GM23338 (cell line): ENCODE data around the gene GRIK4. TPM values are rescaled to one million over a fixed set of nuclear protein-coding genes. Genes with fewer than 3 reads are reported as not detected.

ENCODE experiments used
- ATAC-seq: fragments of 200-7000 bp; cut with Tn5 transposase; 3 replicates; pipeline ENCODE4 v1.9.1; 2020
- DNase-seq: peaks from one replicate; pipeline ENCODE4 v3.0.0-alpha.2; 2015; ENCODE audit warnings: low spot score
- H2AFZ ChIP-seq: fragments of 200-600 bp; sonication (generic); 2 replicates; pipeline ENCODE4 v1.8.0; 2016; ENCODE audit warnings: antibody characterized with exemption, mild to moderate bottlenecking, moderate library complexity
- H3F3A ChIP-seq: fragments of 200-600 bp; sonication (generic); replicated peaks from 2 replicates; pipeline ENCODE4 v1.8.0; 2017; ENCODE audit warnings: antibody characterized with exemption, mixed run types, low read depth
- H3K27ac ChIP-seq: fragments of 200-600 bp; sonication (generic); 2 replicates; pipeline ENCODE4 v1.6.1; 2016; ENCODE audit warnings: low read depth
- H3K27me3 ChIP-seq: fragments of 200-600 bp; sonication (generic); 2 replicates; pipeline ENCODE4 v1.8.0; 2016; ENCODE audit warnings: mild to moderate bottlenecking, mixed run types, moderate library complexity; ENCODE audit not compliant: insufficient read depth
- H3K36me3 ChIP-seq: fragments of 200-600 bp; sonication (generic); 2 replicates; pipeline ENCODE4 v1.8.0; 2016; ENCODE audit warnings: mild to moderate bottlenecking; ENCODE audit not compliant: insufficient read depth
- H3K4me1 ChIP-seq: fragments of 200-600 bp; sonication (generic); 2 replicates; pipeline ENCODE4 v1.8.0; 2016; ENCODE audit warnings: mild to moderate bottlenecking, moderate library complexity; ENCODE audit not compliant: insufficient read depth
- H3K4me2 ChIP-seq: fragments of 200-600 bp; sonication (generic); 2 replicates; pipeline ENCODE4 v1.7.1; 2017; ENCODE audit warnings: mixed run types
- H3K4me3 ChIP-seq: fragments of 200-600 bp; sonication (generic); 2 replicates; pipeline ENCODE4 v1.6.1; 2016; ENCODE audit warnings: mixed run types
- H3K79me2 ChIP-seq: fragments of 200-600 bp; sonication (generic); replicated peaks from 2 replicates; pipeline ENCODE4 v1.8.0; 2017; ENCODE audit warnings: mild to moderate bottlenecking; ENCODE audit not compliant: insufficient read depth
- H3K9me2 ChIP-seq: fragments of 200-600 bp; sonication (generic); 2 replicates; pipeline ENCODE4 v1.8.0; 2017; ENCODE audit not compliant: insufficient read depth
- H4K20me1 ChIP-seq: fragments of 200-600 bp; sonication (generic); replicated peaks from 2 replicates; pipeline ENCODE4 v1.8.0; 2017; ENCODE audit warnings: mild to moderate bottlenecking; ENCODE audit not compliant: insufficient read depth
- H3K27ac Mint-ChIP-seq: 2 replicates; pipeline ENCODE4 v1.8.0; 2020; ENCODE audit warnings: inconsistent platforms, mild to moderate bottlenecking, moderate library complexity, mixed read lengths
- H3K27me3 Mint-ChIP-seq: 3 replicates; pipeline ENCODE4 v1.8.0; 2022; ENCODE audit warnings: low read depth, mild to moderate bottlenecking, moderate library complexity, mixed read lengths, inconsistent platforms; ENCODE audit not compliant: insufficient read depth, poor library complexity
- H3K36me3 Mint-ChIP-seq: 3 replicates; pipeline ENCODE4 v1.8.0; 2021; ENCODE audit warnings: low read depth, mild to moderate bottlenecking, inconsistent platforms, moderate library complexity, mixed read lengths
- H3K4me1 Mint-ChIP-seq: 3 replicates; pipeline ENCODE4 v1.8.0; 2020; ENCODE audit warnings: mild to moderate bottlenecking, inconsistent platforms, mixed read lengths
- H3K4me3 Mint-ChIP-seq: 3 replicates; pipeline ENCODE4 v1.8.0; 2021; ENCODE audit warnings: moderate library complexity, mild to moderate bottlenecking, inconsistent platforms, mixed read lengths
- H3K9me3 Mint-ChIP-seq: 3 replicates; pipeline ENCODE4 v1.8.0; 2020; ENCODE audit warnings: moderate library complexity, mild to moderate bottlenecking, inconsistent platforms, mixed read lengths
- CTCF ChIP-seq, 2 experiments: fragments of 200-600 bp in 1 of 2; sonication (generic) in 1 of 2; conservative IDR thresholded peaks; 2 replicates each; pipeline versions ENCODE4 v1.5.1 to v1.6.1; 2016 to 2017; ENCODE audit warnings: antibody characterized with exemption in 2 of 2, low read depth in 2 of 2, mild to moderate bottlenecking in 2 of 2, moderate library complexity in 1 of 2
- ETS1 ChIP-seq: IDR thresholded peaks from 2 replicates; pipeline ENCODE4 v1.6.1; 2016; ENCODE audit warnings: antibody characterized with exemption
- EZH2 ChIP-seq: fragments of 200-600 bp; sonication (generic); IDR thresholded peaks from one replicate; pipeline ENCODE4 v1.8.0; 2017; ENCODE audit warnings: antibody characterized with exemption, mild to moderate bottlenecking, low read depth; ENCODE audit not compliant: unreplicated experiment
- EZH2phosphoT487 ChIP-seq: fragments of 200-600 bp; sonication (generic); IDR thresholded peaks from one replicate; pipeline ENCODE4 v1.8.1; 2018; ENCODE audit warnings: antibody characterized with exemption; ENCODE audit not compliant: unreplicated experiment
- JUNB ChIP-seq: IDR thresholded peaks from one replicate; pipeline ENCODE4 v1.6.1; 2016; ENCODE audit warnings: antibody characterized with exemption; ENCODE audit not compliant: unreplicated experiment
- NANOG ChIP-seq: IDR thresholded peaks from 2 replicates; pipeline ENCODE4 v1.6.1; 2016; ENCODE audit warnings: antibody characterized with exemption, borderline replicate concordance
- POLR2AphosphoS5 ChIP-seq: IDR thresholded peaks from 2 replicates; pipeline ENCODE4 v1.6.1; 2016; ENCODE audit warnings: antibody characterized with exemption, low read depth
- STAT1 ChIP-seq: IDR thresholded peaks from one replicate; pipeline ENCODE4 v1.6.1; 2016; ENCODE audit warnings: antibody characterized with exemption; ENCODE audit not compliant: unreplicated experiment
- ZNF114 ChIP-seq: fragments of 250-450 bp; sonication (Bioruptor Pico); IDR thresholded peaks from 2 replicates; pipeline ENCODE4 v1.5.0; 2020; ENCODE audit warnings: mild to moderate bottlenecking, moderate library complexity
- ZNF331 ChIP-seq: fragments of 250-450 bp; sonication (Bioruptor Pico); IDR thresholded peaks from 2 replicates; pipeline ENCODE4 v1.5.0; 2020; ENCODE audit warnings: low read depth, mild to moderate bottlenecking, moderate library complexity
- ZNF462 ChIP-seq: fragments of 250-450 bp; sonication (Bioruptor Pico); IDR thresholded peaks from 2 replicates; pipeline ENCODE4 v1.5.0; 2020; ENCODE audit warnings: mild to moderate bottlenecking, moderate library complexity
- polyA plus RNA-seq: library from polyadenylated mRNA; unstranded; fragments of >200 nt; fragmentation: Nextera tagmentation; extraction: Ambion mirVana; gene quantifications from 2 replicates; pipeline ENCODE4 v1.2.1, GENCODE V29; 2016
- total RNA-seq: library from RNA; depleted of rRNA; stranded (reverse); fragments of >200 nt; shearing (Covaris generic); gene quantifications from 2 replicates; pipeline ENCODE4 v1.2.3, GENCODE V29; 2014

The GRIK4 gene
- total and polyA plus RNA-seq, 2 experiments from 2014 or later = 0.63 to 2.2 TPM

- Histone ChIP-seq H3K4me1 (peaks cover 5% of the 10 kb centered on the region), H4K20me1 (peaks cover 10% of the 10 kb centered on the region), H3K9me2 (no peaks in the 10 kb centered on the region), H3K27ac (no peak overlapping the region), H3K4me3 (no peak overlapping the region), H3K27me3 (no peaks in the 10 kb centered on the region), H3F3A (no peaks in the 10 kb centered on the region), H3K4me2 (no peak overlapping the region), H3K36me3 (no peaks in the 10 kb centered on the region), H2AFZ (no peak overlapping the region), H3K79me2 (peaks cover 80% of the 10 kb centered on the region)
- no peak for DNase-seq
- no peaks in the 10 kb centered on the region for H3K9me3 Mint-ChIP-seq
- no peaks in the 10 kb centered on the region for H3K36me3 Mint-ChIP-seq
- no peak for TF ChIP-seq POLR2AphosphoS5
- no peak overlapping the region for H3K27ac Mint-ChIP-seq
- peaks cover 14% of the 10 kb centered on the region for H3K4me1 Mint-ChIP-seq
- no peak for ATAC-seq
- H3K27me3 Mint-ChIP-seq = peaks cover 4% of the 10 kb centered on the region
- no peak overlapping the region for H3K4me3 Mint-ChIP-seq
Measured at GRCh38 chr11:121029153-121029552, 517.6 kb downstream of the GRIK4 start.

- Mint-ChIP-seq H3K9me3 (no peaks in the 10 kb centered on the region), H3K36me3 (no peaks in the 10 kb centered on the region), H3K27me3 (peaks cover 2% of the 10 kb centered on the region), H3K4me1 (peaks cover 11% of the 10 kb centered on the region; the same call in 2 of the 3 replicates), H3K4me3 (no peak overlapping the region), H3K27ac (no peak overlapping the region)
- Histone ChIP-seq H3K27me3 (no peaks in the 10 kb centered on the region), H3K4me2 (no peak overlapping the region), H3K4me3 (no peak overlapping the region), H3F3A (no peaks in the 10 kb centered on the region), H3K9me2 (no peaks in the 10 kb centered on the region), H4K20me1 (peaks cover 10% of the 10 kb centered on the region; the same call in 1 of the 2 replicates), H3K79me2 (peaks cover 78% of the 10 kb centered on the region), H3K36me3 (no peaks in the 10 kb centered on the region), H2AFZ (no peak overlapping the region), H3K4me1 (peaks cover under 1% of the 10 kb centered on the region; the same call in 1 of the 2 replicates), H3K27ac (no peak overlapping the region)
- DNase-seq = no peak
- no peak for ATAC-seq
- TF ChIP-seq ETS1 (no peak), JUNB (no peak), ZNF331 (no peak), ZNF114 (CRISPR knock-in tag) (no peak), POLR2AphosphoS5 (no peak), STAT1 (no peak), EZH2 (no peak), ZNF462 (CRISPR knock-in tag) (no peak), EZH2phosphoT487 (no peak), CTCF (conservative IDR thresholded peaks at IDR 0.05; ENCODE audit: low read depth in 2 of 2) (no peak), NANOG (no peak)
Measured at GRCh38 chr11:121029813-121030445, 518.4 kb downstream of the GRIK4 start.
